GM23338 (cell line): ENCODE measurements around the gene RYR1.

Experiments used
- CREB1 ChIP-seq: fragments of 250-450 bp; sonication (Bioruptor Pico); IDR thresholded peaks from 2 replicates; pipeline ENCODE4 v1.5.0; 2020; ENCODE audit warnings: low read depth, mild to moderate bottlenecking, moderate library complexity
- CTCF ChIP-seq, 2 experiments: fragments of 200-600 bp in 1 of 2; sonication (generic) in 1 of 2; conservative IDR thresholded peaks; 2 replicates each; pipeline versions ENCODE4 v1.5.1 to v1.6.1; 2016 to 2017; ENCODE audit warnings: antibody characterized with exemption in 2 of 2, low read depth in 2 of 2, mild to moderate bottlenecking in 2 of 2, moderate library complexity in 1 of 2
- EZH2 ChIP-seq: fragments of 200-600 bp; sonication (generic); IDR thresholded peaks from one replicate; pipeline ENCODE4 v1.8.0; 2017; ENCODE audit warnings: antibody characterized with exemption, mild to moderate bottlenecking, low read depth; ENCODE audit not compliant: unreplicated experiment
- EZH2phosphoT487 ChIP-seq: fragments of 200-600 bp; sonication (generic); IDR thresholded peaks from one replicate; pipeline ENCODE4 v1.8.1; 2018; ENCODE audit warnings: antibody characterized with exemption; ENCODE audit not compliant: unreplicated experiment
- JUNB ChIP-seq: IDR thresholded peaks from one replicate; pipeline ENCODE4 v1.6.1; 2016; ENCODE audit warnings: antibody characterized with exemption; ENCODE audit not compliant: unreplicated experiment
- NANOG ChIP-seq: IDR thresholded peaks from 2 replicates; pipeline ENCODE4 v1.6.1; 2016; ENCODE audit warnings: antibody characterized with exemption, borderline replicate concordance
- POLR2AphosphoS5 ChIP-seq: IDR thresholded peaks from 2 replicates; pipeline ENCODE4 v1.6.1; 2016; ENCODE audit warnings: antibody characterized with exemption, low read depth

- TF ChIP-seq EZH2 = no peak
- no peak for TF ChIP-seq POLR2AphosphoS5
- peak; percentile 61 to 85 for TF ChIP-seq CTCF (conservative IDR thresholded peaks at IDR 0.05; ENCODE audit: low read depth in 2 of 2)
- no peak for TF ChIP-seq NANOG
- TF ChIP-seq CREB1 = no peak
- no peak for TF ChIP-seq EZH2phosphoT487
- TF ChIP-seq JUNB = no peak
Measured at GRCh38 chr19:38441657-38442348, 8.3 kb downstream of the RYR1 start.
